HG02623 (cell line): Measurements from ENCODE around the gene SLC25A31.
A peak's percentile ranks its signal among the peaks of the same experiment; 100 is the strongest.

Experiments used
- ATAC-seq: cut with Tn5 transposase; IDR thresholded peaks from one replicate; pipeline ENCODE4 v1.9.1; 2021; ENCODE audit warnings: moderate library complexity; ENCODE audit not compliant: unreplicated experiment

The SLC25A31 gene

DNA sequence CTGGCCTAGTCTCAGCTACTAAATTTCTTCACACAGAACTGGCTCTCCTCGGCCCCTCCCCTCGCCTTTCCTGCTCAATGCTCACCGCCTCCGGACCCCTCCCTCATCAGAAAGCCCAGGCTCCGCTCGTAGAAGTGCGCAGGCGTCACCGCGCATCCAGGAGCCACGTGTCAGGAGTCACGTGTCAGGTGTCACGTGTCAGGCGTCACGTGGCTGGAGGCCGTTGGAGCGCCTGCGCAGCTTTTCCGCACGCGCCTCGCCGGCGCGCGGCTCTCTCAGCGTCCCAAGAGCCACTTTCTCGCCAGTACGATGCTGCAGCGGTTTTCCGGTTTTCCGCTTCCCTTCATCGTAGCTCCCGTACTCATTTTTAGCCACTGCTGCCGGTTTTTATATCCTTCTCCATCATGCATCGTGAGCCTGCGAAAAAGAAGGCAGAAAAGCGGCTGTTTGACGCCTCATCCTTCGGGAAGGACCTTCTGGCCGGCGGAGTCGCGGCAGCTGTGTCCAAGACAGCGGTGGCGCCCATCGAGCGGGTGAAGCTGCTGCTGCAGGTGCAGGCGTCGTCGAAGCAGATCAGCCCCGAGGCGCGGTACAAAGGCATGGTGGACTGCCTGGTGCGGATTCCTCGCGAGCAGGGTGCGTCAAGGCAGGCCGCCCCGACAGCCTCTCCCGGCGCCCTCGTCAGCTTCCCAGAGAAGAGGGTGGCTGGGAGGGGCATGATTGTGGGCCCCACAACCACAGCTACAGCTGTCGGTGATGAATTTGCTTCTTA, at the start of gene SLC25A31:
Gene SLC25A31 (plus strand): TSS at position 259 of the 772 bp plus-strand sequence. CDS start 146 bp downstream, at position 405.
- ATAC-seq = no peak

DNA sequence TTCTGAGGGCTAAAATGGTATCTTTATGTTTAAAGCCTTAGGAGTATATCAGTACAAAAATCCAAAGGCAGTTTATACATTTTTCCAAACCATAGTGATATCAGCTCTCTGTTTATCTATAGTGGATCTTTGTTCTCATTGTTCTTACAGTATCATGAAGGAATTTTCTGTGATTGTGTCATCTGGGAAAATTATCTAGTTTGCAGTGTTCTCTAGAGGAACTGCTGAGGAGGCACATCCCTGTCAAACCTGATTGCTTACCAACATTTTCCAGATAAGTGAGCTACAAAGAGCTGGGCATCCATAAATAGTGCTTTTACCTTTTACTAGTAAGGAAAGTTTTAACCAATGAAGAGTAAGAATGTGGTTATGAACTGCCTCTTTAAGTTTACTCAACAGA, 44.9 kb upstream of the SLC25A31 start:
- no peak for ATAC-seq

- ATAC-seq = no peak
These were observed 43.5 kb upstream of the SLC25A31 start for GRCh38 chr4:127686658-127687057.

GRCh38 chr4:127687580-127687979, 42.6 kb upstream of the SLC25A31 start:
- no peak for ATAC-seq

GRCh38 chr4:127698789-127699200, 31.4 kb upstream of the SLC25A31 start:
- peak; percentile 100 for ATAC-seq

DNA sequence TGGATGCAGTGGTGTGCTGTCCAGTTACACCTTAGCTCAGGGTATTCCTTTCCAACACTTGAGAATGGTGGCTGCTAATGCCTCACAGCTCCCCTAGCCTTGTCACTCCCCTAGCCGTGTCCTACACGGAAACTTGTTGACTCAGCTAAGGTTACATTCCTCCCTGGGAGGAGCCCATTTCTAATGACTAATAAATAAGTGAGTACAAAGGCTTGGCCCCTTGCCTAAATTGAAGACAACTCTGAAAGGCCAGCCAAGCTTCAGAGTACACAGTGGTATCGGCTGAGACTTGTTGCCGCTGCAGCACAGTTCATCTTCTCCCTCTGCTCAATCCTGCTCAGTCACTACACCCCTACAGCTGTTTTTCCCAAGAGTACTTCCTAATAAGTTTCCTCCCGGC, 21.2 kb upstream of the SLC25A31 start:
- no peak for ATAC-seq

GRCh38 chr4:127709456-127709855, 20.7 kb upstream of the SLC25A31 start:
- no peak for ATAC-seq

- ATAC-seq = no peak
These were observed 1.2 kb downstream of the SLC25A31 start for GRCh38 chr4:127731406-127731805.

DNA sequence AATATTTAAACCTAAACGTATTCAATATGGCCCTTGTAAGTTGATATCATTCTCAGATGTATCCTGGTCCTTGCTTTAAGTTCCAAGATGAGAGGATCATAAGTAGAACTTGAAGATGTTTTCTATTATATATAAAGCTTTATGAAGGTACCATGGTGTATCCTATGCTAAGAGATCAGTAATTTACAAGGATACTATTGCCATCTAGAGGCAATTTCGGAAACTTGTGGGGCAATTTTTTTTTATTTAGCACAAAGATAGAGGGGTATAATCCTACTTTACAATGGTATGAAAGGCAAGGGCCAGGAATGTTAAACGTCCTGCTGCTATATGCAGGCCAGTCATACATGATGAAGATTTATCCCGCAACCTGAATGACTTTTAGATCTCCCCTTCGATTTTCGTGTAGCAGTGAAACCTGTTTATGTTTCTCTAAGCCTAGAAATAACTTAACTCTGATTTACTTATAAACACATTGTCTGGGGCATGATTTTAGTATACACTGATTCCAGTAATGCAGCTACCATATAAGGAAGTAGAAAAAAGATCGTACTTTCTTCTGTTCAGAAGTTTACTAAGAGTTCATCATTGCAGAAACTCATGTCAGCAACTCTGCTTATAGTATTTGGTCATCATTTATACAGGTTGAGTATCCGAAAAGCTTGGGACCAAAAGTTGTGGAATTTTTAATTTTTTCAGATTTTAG, 2.6 kb downstream of the SLC25A31 start:
- no peak for ATAC-seq

GRCh38 chr4:127734976-127735375, 4.8 kb downstream of the SLC25A31 start:
- no peak for ATAC-seq

DNA sequence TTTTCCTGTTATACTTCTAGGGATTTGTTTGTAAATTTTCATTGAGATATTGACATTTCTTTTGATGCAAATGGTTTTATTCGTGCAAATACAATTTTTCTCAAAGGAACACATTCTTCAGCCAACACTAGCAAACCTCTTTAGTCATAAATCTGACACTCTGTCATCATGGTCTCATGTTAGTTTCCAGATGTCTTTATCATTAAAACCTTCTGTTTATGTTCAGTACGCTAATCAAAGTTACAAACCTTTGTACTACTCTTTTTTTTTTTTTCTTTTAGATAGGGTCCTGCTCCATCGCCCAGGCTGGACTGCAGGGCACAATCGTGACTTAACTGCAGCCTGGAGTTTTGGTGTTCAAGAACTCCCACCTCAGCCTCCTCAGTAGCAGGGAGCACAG, 7.1 kb downstream of the SLC25A31 start:
- no peak for ATAC-seq

GRCh38 chr4:127741247-127741646, 11.0 kb downstream of the SLC25A31 start:
- ATAC-seq = no peak

DNA sequence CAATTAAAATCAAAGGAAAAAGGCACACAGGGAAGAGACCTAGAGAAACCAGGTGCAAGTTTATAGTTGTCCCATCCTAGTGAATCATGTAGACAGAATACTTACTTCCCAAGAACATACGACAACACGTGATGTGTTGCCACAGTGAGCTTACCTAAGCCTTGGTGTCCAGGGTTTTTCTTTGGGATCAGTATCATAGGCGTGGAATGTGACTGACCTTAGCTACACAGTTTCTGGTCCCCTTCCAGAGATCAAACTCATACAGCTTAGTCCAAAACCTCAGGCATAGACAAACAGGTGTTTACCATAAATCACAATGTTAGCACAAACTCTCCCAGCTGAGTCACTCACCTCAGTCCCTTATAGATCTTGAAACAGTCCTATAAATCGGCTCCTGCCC, 17.7 kb downstream of the SLC25A31 start:
- ATAC-seq = no peak

DNA sequence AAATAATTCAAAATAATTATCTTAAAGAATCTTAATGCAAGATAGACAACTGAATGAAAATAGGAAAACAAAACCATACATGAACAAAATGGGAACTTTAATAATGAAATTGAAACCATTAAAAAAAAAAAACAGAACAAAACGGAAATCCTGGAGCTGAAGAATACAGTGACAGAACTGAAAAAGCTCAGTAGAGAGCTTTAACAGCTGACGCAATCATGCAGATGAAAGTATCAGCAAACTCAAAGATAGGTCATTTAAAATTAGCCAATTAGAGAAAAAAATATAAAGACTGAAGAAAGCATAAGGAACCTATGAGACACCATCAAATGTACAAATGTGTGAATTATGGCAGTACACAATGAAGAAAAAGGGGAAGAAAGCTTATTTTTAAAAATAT, 18.8 kb downstream of the SLC25A31 start:
- ATAC-seq = no peak

- ATAC-seq = no peak
These were observed 26.7 kb downstream of the SLC25A31 start for GRCh38 chr4:127756906-127757305.

DNA sequence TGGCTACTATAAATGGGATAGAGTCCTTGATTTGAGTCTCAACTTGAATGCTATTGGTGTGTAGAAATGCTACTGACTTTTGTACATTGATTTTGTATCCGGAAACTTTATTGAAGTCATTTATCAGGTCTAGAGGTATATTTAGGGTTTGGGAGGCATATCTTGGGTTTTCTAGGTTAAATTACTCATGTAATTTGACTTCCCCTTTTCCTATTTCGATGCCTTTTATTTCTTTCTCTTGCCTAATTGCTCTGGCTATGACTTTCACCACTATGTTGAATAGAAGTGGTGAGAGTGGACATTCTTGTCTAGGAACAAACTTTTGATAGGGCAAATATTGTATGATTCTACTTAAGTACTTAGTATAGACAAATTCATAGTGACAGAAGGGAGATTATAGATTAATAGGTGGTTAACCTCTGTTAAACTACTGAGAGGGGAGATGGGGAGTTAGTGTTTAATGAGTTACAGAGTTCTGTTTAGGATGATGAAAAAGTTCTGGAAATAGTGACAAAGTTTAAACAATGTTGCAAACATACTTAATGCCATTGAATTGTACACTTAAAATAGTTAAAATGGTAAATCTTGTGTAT, 29.1 kb downstream of the SLC25A31 start:
- no peak for ATAC-seq

DNA sequence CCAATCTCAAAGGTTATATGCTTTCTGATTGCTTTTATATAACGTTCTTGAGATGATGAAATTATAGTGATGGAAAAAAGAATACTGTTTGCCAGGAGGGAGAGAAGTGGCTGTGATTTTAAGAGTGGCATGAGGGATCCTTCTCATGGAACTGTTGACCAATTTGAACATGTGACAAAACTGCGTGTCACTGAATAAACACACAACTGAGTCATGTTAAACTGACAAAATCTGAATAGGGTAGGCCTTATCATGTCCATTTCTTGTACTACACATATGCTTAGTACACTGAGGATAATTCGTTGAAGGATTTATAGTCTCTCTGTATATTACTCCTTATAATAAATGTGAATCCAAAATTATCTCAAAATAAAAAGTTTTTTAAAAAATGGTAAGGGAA, 29.7 kb downstream of the SLC25A31 start:
- no peak for ATAC-seq

GRCh38 chr4:127771535-127772275, 41.5 kb downstream of the SLC25A31 start:
- ATAC-seq = no peak

DNA sequence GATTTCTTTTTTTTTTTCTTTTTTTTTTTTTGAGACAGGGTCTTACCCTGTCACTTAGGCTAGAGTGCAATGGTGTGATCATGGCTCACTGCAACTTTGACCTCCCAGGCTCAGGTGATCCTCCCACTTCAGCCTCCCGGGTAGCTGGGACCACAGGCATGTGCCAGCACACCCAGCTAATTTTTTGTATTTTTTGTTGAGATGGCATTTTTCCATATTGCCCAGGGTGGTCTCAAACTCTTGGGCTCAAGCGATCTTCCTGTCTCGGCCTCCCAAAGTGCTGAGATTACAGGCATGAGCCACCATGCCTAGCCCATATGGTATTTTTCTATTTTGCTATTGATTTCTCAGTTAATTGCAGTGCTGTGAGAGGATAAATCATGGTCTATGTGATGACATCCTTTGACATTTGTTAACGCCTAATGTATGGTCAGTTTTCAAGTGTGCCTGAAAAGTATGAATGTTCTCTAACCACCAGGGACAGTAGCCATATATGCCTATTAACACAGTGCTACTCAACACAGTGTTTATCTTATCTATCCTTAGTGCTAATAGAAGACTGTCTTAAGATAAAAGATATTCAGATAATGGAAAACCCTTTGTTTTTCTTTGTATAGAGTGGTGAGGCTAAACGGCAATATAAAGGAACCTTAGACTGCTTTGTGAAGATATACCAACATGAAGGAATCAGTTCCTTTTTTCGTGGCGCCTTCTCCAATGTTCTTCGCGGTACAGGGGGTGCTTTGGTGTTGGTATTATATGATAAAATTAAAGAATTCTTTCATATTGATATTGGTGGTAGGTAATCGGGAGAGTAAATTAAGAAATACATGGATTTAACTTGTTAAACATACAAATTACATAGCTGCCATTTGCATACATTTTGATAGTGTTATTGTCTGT, 42.8 kb downstream of the SLC25A31 start:
- no peak for ATAC-seq

DNA sequence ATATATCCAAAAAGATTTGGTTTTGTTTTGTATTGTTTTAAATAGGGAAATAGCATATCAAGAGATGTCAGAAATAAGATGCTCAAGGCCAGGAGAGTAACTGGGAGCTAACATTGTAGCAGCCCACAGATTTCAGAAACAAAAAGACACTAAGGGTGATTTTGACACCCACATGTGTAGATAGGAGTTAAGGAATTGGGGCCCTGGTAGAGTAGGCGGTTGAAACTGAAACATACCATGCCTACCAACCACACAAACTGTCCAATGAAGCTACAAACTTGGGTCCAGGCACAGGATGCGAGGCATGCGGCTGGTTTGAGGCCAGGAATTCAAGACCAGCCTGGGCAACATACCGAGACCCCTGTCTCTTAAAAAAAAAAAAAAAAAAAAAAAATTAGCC, 45.6 kb downstream of the SLC25A31 start:
- ATAC-seq = peak; percentile 47
